Measurements from ENCODE around the gene CCDC154. TPM values are rescaled to one million over a fixed set of nuclear protein-coding genes. Genes with fewer than 3 reads are reported as not detected.

The CCDC154 gene
- total RNA-seq, 2 experiments from 2014 or later = 1.5 to 3.0 TPM

- H3K36me3 Mint-ChIP-seq = peaks cover under 1% of the 10 kb centered on the region
- DNase-seq = no peak
- no peak overlapping the region for H3K27ac Mint-ChIP-seq
- H3K9me3 Mint-ChIP-seq = no peaks in the 10 kb centered on the region
- no peaks in the 10 kb centered on the region for H3K4me1 Mint-ChIP-seq (ENCODE audit: low read depth)
- H3K4me3 Mint-ChIP-seq = no peak overlapping the region
- ChIA-PET CTCF (no interaction called here), POLR2A (interaction anchor here (0.7 kb wide), 1 partner anchor 11 kb away, joined by 4 read pairs; no protein-coding TSS in a partner anchor)
- intact Hi-C loops (cut with micrococcal nuclease) = no loop called here
- H3K27me3 Mint-ChIP-seq = no peaks in the 10 kb centered on the region
These were observed 48.8 kb downstream of the CCDC154 start for GRCh38 chr16:1395444-1396031.

GRCh38 chr16:1394367-1394951, 49.9 kb downstream of the CCDC154 start:
- H3K4me3 Mint-ChIP-seq = no peak overlapping the region
- ChIA-PET CTCF (no interaction called here), POLR2A (no interaction called here)
- DNase-seq = no peak
- no peaks in the 10 kb centered on the region for H3K4me1 Mint-ChIP-seq (ENCODE audit: low read depth)
- H3K27ac Mint-ChIP-seq = no peak overlapping the region
- intact Hi-C loops (cut with micrococcal nuclease) = no loop called here
- peaks cover 3% of the 10 kb centered on the region for H3K36me3 Mint-ChIP-seq
- no peaks in the 10 kb centered on the region for H3K27me3 Mint-ChIP-seq
- H3K9me3 Mint-ChIP-seq = no peaks in the 10 kb centered on the region

GRCh38 chr16:1393613-1394176, 50.7 kb downstream of the CCDC154 start:
- Mint-ChIP-seq H3K27me3 (no peaks in the 10 kb centered on the region), H3K36me3 (peaks cover 3% of the 10 kb centered on the region), H3K4me3 (no peak overlapping the region), H3K27ac (no peak overlapping the region), H3K4me1 (ENCODE audit: low read depth) (no peaks in the 10 kb centered on the region), H3K9me3 (no peaks in the 10 kb centered on the region)
- intact Hi-C loops (cut with micrococcal nuclease) = no loop called here
- no peak for DNase-seq
- ChIA-PET CTCF (no interaction called here), POLR2A (interaction anchor here (0.5 kb wide), 1 partner anchor 11 kb away, joined by 3 read pairs; no protein-coding TSS in a partner anchor)

- Mint-ChIP-seq H3K4me3 (no peak overlapping the region), H3K9me3 (no peaks in the 10 kb centered on the region), H3K27ac (no peak overlapping the region), H3K36me3 (peaks cover 3% of the 10 kb centered on the region), H3K27me3 (no peaks in the 10 kb centered on the region), H3K4me1 (ENCODE audit: low read depth) (no peaks in the 10 kb centered on the region)
- no peak for DNase-seq
- POLR2A ChIA-PET = no interaction called here
- intact Hi-C loops (cut with micrococcal nuclease) = no loop called here
- CTCF ChIA-PET = interaction anchor here (0.7 kb wide), 1 partner anchor 29 kb away, joined by 3 read pairs; no protein-coding TSS in a partner anchor
These were observed 51.5 kb downstream of the CCDC154 start for GRCh38 chr16:1392826-1393225.

- intact Hi-C loops (cut with micrococcal nuclease) = no loop called here
- H3K27me3 Mint-ChIP-seq = no peaks in the 10 kb centered on the region
- no peaks in the 10 kb centered on the region for H3K4me1 Mint-ChIP-seq (ENCODE audit: low read depth)
- POLR2A ChIA-PET = no interaction called here
- no peak overlapping the region for H3K4me3 Mint-ChIP-seq
- peaks cover 3% of the 10 kb centered on the region for H3K36me3 Mint-ChIP-seq
- no peaks in the 10 kb centered on the region for H3K9me3 Mint-ChIP-seq
- DNase-seq = no peak
- CTCF ChIA-PET = interaction anchor here (2.0 kb wide), 1 partner anchor 27 kb away, joined by 5 read pairs; no protein-coding TSS in a partner anchor
- H3K27ac Mint-ChIP-seq = no peak overlapping the region
These were observed 54.0 kb downstream of the CCDC154 start for GRCh38 chr16:1390239-1390779.

- no peaks in the 10 kb centered on the region for H3K9me3 Mint-ChIP-seq
- no peak overlapping the region for H3K4me3 Mint-ChIP-seq
- POLR2A ChIA-PET = no interaction called here
- peaks cover 6% of the 10 kb centered on the region for H3K36me3 Mint-ChIP-seq
- no peaks in the 10 kb centered on the region for H3K27me3 Mint-ChIP-seq
- no peak overlapping the region for H3K27ac Mint-ChIP-seq
- DNase-seq = no peak
- H3K4me1 Mint-ChIP-seq (ENCODE audit: low read depth) = no peaks in the 10 kb centered on the region
- intact Hi-C loops (cut with micrococcal nuclease) = no loop called here
- CTCF ChIA-PET = interaction anchor here (1.2 to 2.0 kb wide), 2 partner anchors 26 kb away, joined by 3 to 5 read pairs; no protein-coding TSS in a partner anchor
These were observed 54.6 kb downstream of the CCDC154 start for GRCh38 chr16:1389762-1390161.

GRCh38 chr16:1387331-1387730, 57.0 kb downstream of the CCDC154 start:
- CTCF ChIA-PET = no interaction called here
- intact Hi-C loops (cut with micrococcal nuclease) = no loop called here
- POLR2A ChIA-PET = no interaction called here
- Mint-ChIP-seq H3K9me3 (no peaks in the 10 kb centered on the region), H3K4me1 (ENCODE audit: low read depth) (no peaks in the 10 kb centered on the region), H3K27me3 (no peaks in the 10 kb centered on the region), H3K27ac (no peak overlapping the region), H3K36me3 (peaks cover 6% of the 10 kb centered on the region), H3K4me3 (no peak overlapping the region)
- no peak for DNase-seq

GRCh38 chr16:1385232-1385631, 59.1 kb downstream of the CCDC154 start:
- Mint-ChIP-seq H3K36me3 (peaks cover 3% of the 10 kb centered on the region), H3K27ac (no peak overlapping the region), H3K4me1 (ENCODE audit: low read depth) (peaks cover under 1% of the 10 kb centered on the region), H3K27me3 (no peaks in the 10 kb centered on the region), H3K4me3 (no peak overlapping the region), H3K9me3 (no peaks in the 10 kb centered on the region)
- DNase-seq = no peak
- CTCF ChIA-PET = interaction anchor here (2.8 kb wide), 1 partner anchor 22 kb away, joined by 9 read pairs; no protein-coding TSS in a partner anchor
- POLR2A ChIA-PET = no interaction called here
- intact Hi-C loops (cut with micrococcal nuclease) = no loop called here

Other genes starting within 250 kb of the CCDC154 start
- gene TPSG1, start 219.3 kb downstream of the CCDC154 start, total RNA-seq = not detected
- gene TPSB2, start 214.4 kb downstream of the CCDC154 start, total RNA-seq = not detected
- gene TPSAB1, start 203.9 kb downstream of the CCDC154 start, total RNA-seq = not detected
- gene TPSD1, start 188.5 kb downstream of the CCDC154 start, total RNA-seq = not detected
- 100 to 1,000 TPM; 248 to 249 TPM for gene UBE2I, start 134.9 kb downstream of the CCDC154 start, total RNA-seq
- under 1 TPM; 0.17 to 0.31 TPM for gene BAIAP3, start 110.9 kb downstream of the CCDC154 start, total RNA-seq
- gene TSR3, start 92.7 kb downstream of the CCDC154 start, total RNA-seq = 10 to 100 TPM; 59.6 to 60.8 TPM
- 10 to 100 TPM; 19.0 to 19.1 TPM for gene GNPTG, start 92.6 kb downstream of the CCDC154 start, total RNA-seq
- 10 to 100 TPM; 26.0 to 33.4 TPM for gene UNKL, start 29.9 kb downstream of the CCDC154 start, total RNA-seq
- gene UQCC4, start 23.8 kb downstream of the CCDC154 start, total RNA-seq = 10 to 100 TPM; 14.1 to 15.0 TPM
- gene PERCC1, start 13.5 kb downstream of the CCDC154 start, total RNA-seq = not detected
- 10 to 100 TPM; 27.1 to 33.6 TPM for gene CLCN7, start 30.5 kb upstream of the CCDC154 start, total RNA-seq
- not detected for gene PTX4, start 44.4 kb upstream of the CCDC154 start, total RNA-seq
- gene TELO2, start 48.8 kb upstream of the CCDC154 start, total RNA-seq = 10 to 100 TPM; 62.6 to 63.2 TPM
- 10 to 100 TPM; 14.8 to 15.5 TPM for gene TMEM204, start 89.1 kb upstream of the CCDC154 start, total RNA-seq
- gene IFT140, start 167.5 kb upstream of the CCDC154 start, total RNA-seq = 1 to 10 TPM; 8.4 to 9.5 TPM
- 10 to 100 TPM; 14.5 to 14.6 TPM for gene CRAMP1, start 167.8 kb upstream of the CCDC154 start, total RNA-seq
- gene JPT2, start 233.7 kb upstream of the CCDC154 start, total RNA-seq = 10 to 100 TPM; 62.1 to 65.9 TPM